Calu3 (cell line): ENCODE data around the gene LCN6. TPM values are rescaled to one million over a fixed set of nuclear protein-coding genes. Genes with fewer than 3 reads are reported as not detected.
"Not testable (repeated sequence)": the region's sequence is repeated elsewhere in the genome, so short reads cannot be mapped to it uniquely, and the experiment has no call there.

Experiments used
- BruUV-seq: library from RNA; stranded (reverse); fragments of 400-500 nt; replicated peaks from 2 replicates; lab custom pipeline; 2021; lab: Mats Ljungman, UMichigan
- CTCF ChIA-PET: fragments of 300-600 bp; sonication (Branson Sonifier 250); formaldehyde crosslinking; loops from one replicate; lab custom pipeline; 2022; ENCODE audit warnings: antibody characterized with exemption; lab: Charles Lee
- DNase-seq: peaks from one replicate; pipeline ENCODE4 v3.0.0; 2022
- H3K27ac Mint-ChIP-seq: one replicate; pipeline ENCODE4 v1.8.0; 2022; ENCODE audit warnings: mixed read lengths; ENCODE audit not compliant: unreplicated experiment
- H3K27me3 Mint-ChIP-seq: one replicate; pipeline ENCODE4 v1.8.0; 2022; ENCODE audit warnings: mixed read lengths; ENCODE audit not compliant: unreplicated experiment
- H3K36me3 Mint-ChIP-seq: one replicate; pipeline ENCODE4 v1.8.0; 2022; ENCODE audit warnings: mild to moderate bottlenecking, moderate library complexity, mixed read lengths; ENCODE audit not compliant: insufficient read depth, unreplicated experiment
- H3K4me1 Mint-ChIP-seq: one replicate; pipeline ENCODE4 v1.8.0; 2022; ENCODE audit warnings: mild to moderate bottlenecking, low read depth, mixed read lengths; ENCODE audit not compliant: unreplicated experiment
- H3K4me3 Mint-ChIP-seq: one replicate; pipeline ENCODE4 v1.8.0; 2022; ENCODE audit warnings: mild to moderate bottlenecking, low read depth, moderate library complexity, mixed read lengths; ENCODE audit not compliant: unreplicated experiment
- H3K9me3 Mint-ChIP-seq: one replicate; pipeline ENCODE4 v1.8.0; 2022; ENCODE audit warnings: low read depth, mixed read lengths; ENCODE audit not compliant: unreplicated experiment
- CTCF ChIP-seq: fragments of 200-600 bp; IDR thresholded peaks from one replicate; pipeline ENCODE4 v1.8.0; 2022; ENCODE audit warnings: antibody characterized with exemption; ENCODE audit not compliant: unreplicated experiment
- intact Hi-C: fragments of 100-400 bp; cut with micrococcal nuclease; formaldehyde crosslinking; loops from one replicate; pipeline ENCODE4 v1.10.0; 2022; ENCODE audit not compliant: unreplicated experiment
- total RNA-seq: library from RNA; stranded (reverse); gene quantifications from 2 replicates; pipeline ENCODE4 v1.2.3, GENCODE V29; 2022

Gene LCN6
- total RNA-seq, 1 experiment from 2014 or later = not detected

- no TSS peak for BruUV-seq
- Mint-ChIP-seq H3K4me1 (peaks cover 2% of the 10 kb centered on the region), H3K27me3 (peaks cover 23% of the 10 kb centered on the region), H3K36me3 (no peaks in the 10 kb centered on the region), H3K4me3 (no peak overlapping the region), H3K27ac (no peak overlapping the region), H3K9me3 (no peaks in the 10 kb centered on the region)
- intact Hi-C loops = no loop called here
- CTCF ChIA-PET = interaction anchor here (0.7 kb wide), 1 partner anchor 13 kb away, joined by 4 read pairs; no protein-coding TSS in a partner anchor
- no peak for TF ChIP-seq CTCF
- DNase-seq = no peak
Observed at GRCh38 chr9:136761545-136761981, 13.2 kb upstream of the LCN6 start.

GRCh38 chr9:136760834-136761544 is 12.7 kb upstream of the LCN6 start:
- H3K4me3 Mint-ChIP-seq, H3K27ac Mint-ChIP-seq, H3K9me3 Mint-ChIP-seq, BruUV-seq, intact Hi-C loops, CTCF ChIA-PET, H3K4me1 Mint-ChIP-seq, H3K36me3 Mint-ChIP-seq: not testable (repeated sequence)
- peak; percentile 62 for DNase-seq
- TF ChIP-seq CTCF = peak; percentile 26
- H3K27me3 Mint-ChIP-seq = peaks cover 23% of the 10 kb centered on the region

GRCh38 chr9:136760424-136760823 is 12.1 kb upstream of the LCN6 start:
- Mint-ChIP-seq H3K36me3 (no peaks in the 10 kb centered on the region), H3K27me3 (peaks cover 23% of the 10 kb centered on the region)

More at GRCh38 chr9:136760424-136760823, 12.1 kb upstream of the LCN6 start:
- TF ChIP-seq CTCF = no peak
- H3K4me1 Mint-ChIP-seq = no peaks in the 10 kb centered on the region
- H3K27ac Mint-ChIP-seq = no peak overlapping the region
- BruUV-seq = no TSS peak
- H3K4me3 Mint-ChIP-seq = no peak overlapping the region
- H3K9me3 Mint-ChIP-seq = no peaks in the 10 kb centered on the region
- CTCF ChIA-PET = no interaction called here
- intact Hi-C loops = no loop called here
- DNase-seq = no peak
